Fibroblast of skin of back (primary cell): ENCODE results near the gene COG1.
A peak's percentile ranks its signal among the peaks of the same experiment; 100 is the strongest.

Experiments used
- DNase-seq: peaks from one replicate; pipeline ENCODE4 v3.0.0-alpha.2; 2013

COG1 gene

DNA sequence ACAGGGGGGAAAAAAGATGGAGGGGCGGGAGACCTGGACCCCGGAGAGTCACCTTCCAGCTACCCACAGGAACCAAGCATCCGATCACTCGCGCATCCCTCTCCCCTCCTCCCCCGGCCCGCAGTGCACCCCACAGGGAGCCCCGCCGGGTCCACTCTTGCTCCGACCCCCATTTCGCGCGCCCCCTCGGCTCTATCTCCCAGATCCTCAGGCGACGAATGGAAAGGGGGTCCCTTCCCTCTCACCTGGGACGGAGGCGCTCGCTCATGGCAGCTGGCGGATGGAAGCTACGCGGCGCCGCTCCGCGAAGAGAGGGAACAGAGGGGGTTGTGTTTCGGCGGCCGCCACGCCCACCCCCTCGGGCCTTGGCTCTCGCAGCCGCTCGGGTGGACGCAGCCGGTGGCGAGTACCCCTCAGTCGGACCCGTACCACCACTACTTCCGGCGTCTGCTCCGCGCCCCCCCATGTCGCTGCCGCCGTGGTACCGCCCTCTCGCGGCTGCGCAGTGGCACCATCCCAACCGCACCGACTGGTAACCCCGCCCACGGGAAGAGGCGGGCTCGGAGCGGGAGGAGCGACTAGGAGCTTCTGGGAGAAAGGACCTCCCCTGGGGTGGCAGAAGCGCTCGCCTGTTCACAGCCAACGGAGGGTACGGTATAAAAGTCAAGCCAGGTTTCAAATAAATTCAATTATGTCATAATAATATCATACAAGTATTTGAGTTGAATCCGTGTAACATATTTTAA lies 39.2 kb downstream of the COG1 start:
- peak; percentile 93 for DNase-seq

GRCh38 chr17:73232587-73233373 lies 39.9 kb downstream of the COG1 start:
- DNase-seq, result peak; percentile 29

GRCh38 chr17:73234736-73235135 lies 41.9 kb downstream of the COG1 start:
- no peak for DNase-seq

DNA sequence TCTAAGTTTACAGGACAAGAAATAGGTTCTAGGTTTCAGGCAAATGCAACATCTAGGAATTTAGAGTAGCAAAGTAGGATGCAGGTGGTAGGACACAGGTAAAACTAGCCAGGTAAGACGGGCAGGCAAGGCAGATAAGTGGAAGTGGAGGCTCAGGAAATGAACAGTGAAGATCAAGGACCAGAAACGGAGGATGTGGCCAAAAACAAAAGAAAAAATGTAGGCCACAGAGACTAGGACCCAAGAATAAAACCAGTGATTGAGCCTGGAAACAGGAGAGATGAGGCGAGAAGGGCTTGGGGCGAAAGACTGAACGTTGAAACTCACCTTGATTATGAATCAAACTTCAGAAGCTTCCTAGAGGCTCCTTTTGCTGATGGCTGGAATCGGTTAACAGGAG lies 44.9 kb downstream of the COG1 start:
- DNase-seq, result no peak

GRCh38 chr17:73240561-73240960 lies 47.7 kb downstream of the COG1 start:
- DNase-seq, result no peak

- no peak for DNase-seq
Measured at GRCh38 chr17:73247726-73248125, 54.9 kb downstream of the COG1 start.

DNA sequence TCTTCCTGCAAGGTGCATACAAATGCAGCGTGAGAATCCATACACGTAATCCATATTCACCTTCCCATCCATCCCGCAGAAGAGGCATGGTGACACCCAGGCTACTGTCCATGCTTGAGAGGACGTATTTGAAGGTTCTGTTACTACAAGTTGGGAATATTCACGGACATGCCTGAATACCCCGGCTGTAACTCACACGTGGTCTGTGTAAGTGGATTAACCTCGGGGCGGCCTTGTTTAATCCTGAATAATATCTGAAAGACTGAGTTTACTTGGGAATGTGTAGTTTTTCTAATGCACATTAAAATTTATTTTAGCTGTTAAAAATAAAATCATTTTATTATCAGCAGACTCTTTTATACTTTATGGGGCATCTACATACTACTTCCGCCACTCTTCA lies 55.7 kb downstream of the COG1 start:
- no peak for DNase-seq

DNA sequence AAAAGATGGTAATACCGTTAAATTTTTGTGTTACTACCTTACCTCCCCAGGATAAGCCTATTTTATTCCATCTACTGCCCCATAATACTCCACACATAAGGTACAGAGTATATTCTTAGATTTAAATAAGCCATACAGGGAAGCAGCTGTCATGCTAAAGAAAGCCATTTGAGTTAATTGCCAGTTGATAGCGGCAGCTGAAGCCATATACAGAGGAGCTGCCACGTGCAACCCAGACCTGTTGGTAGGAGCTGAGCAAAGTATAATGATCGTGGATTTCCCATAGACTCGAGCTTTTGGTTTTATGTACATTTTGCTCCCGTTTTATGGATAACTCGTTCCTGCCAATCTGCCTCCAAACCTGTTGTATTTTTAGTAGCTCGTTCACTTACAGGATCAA lies 56.8 kb downstream of the COG1 start:
- DNase-seq, result no peak

DNA sequence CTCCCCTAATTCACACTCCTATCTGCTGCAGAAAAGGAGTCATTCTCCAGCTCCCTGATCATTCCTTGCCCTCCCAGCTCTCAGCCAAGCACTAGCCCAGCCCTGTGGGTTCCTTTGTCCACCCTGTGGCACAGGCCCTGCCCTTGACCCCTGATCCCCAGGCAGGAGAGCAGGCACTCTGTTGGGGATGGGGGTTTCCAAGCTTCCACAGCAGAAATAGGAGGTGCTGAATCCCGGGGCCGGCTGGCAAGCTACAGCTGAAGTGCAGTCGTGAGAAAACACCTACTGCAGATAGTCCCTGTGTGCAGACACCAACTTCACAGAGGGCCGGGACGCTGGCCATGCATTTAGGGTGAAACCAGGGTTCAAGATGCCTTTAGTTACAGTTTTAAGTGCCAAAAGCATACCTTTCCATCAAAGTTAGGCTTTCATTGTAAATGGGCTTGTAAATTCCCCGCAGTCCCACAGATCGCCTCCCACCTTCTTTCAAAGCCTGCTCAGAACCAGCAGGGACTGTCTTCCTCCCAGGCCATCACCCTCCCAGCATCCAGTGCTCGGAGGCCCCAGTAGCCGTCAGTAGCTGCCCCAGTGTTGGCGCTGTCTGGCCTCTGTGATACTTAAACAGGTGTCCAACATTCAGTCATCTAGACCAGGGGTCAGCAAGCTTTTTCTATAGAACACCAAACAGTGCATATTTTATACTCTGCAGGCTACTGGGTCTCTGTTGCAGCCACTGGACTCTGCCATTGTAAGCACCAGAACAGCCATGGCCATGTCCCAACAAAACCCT lies 58.2 kb downstream of the COG1 start:
- no peak for DNase-seq

DNA sequence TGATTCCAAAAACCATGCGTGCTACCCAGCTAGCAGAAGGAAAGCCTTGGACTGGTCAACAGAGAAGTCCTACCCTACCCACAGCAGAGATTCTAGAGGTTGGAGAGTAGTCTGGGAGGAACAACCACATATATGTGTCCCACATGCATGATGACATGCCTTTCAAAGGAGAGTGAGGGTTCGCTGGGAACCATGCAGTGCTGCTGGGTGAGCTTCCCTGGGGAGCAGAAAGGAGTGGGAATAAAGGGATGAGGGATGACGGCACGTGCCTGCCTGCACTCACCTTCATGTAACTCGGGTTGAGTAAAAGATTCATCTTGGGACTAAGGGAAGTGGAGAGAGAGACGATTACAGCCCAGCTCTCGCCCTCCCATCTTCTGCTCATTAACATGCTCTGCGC lies 59.0 kb downstream of the COG1 start:
- DNase-seq, result no peak

- peak; percentile 30 for DNase-seq
Measured at GRCh38 chr17:73255671-73256181, 62.9 kb downstream of the COG1 start.

- DNase-seq, result no peak
Measured at GRCh38 chr17:73256220-73256619, 63.4 kb downstream of the COG1 start.

DNA sequence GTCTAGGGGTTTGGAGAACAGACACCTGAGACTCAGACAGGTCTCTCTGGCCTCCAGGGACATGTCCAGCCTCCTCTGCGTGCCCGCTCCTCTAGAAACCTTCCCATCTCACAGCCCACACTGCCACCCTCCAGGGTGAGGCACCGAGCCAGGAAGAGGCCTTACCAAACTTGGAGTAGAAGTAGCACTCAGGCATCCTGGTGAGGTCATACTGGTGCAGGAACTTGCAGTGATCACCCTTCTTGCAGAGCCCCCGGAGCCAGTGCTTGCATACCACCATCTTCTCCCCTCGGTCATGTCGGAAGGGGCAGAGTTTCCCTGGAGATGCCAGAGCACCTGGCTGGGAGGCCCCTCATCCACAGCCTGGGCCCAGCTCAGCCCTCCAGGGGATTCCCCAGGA lies 64.7 kb downstream of the COG1 start:
- peak; percentile 20 for DNase-seq
